Calu3 (cell line): Measurements from ENCODE around the gene PACS2. TPM values are rescaled to one million over a fixed set of nuclear protein-coding genes. Genes with fewer than 3 reads are reported as not detected.

ENCODE experiments used
- BruUV-seq: library from RNA; stranded (reverse); fragments of 400-500 nt; replicated peaks from 2 replicates; lab custom pipeline; 2021; lab: Mats Ljungman, UMichigan
- CTCF ChIA-PET: fragments of 300-600 bp; sonication (Branson Sonifier 250); formaldehyde crosslinking; loops from one replicate; lab custom pipeline; 2022; ENCODE audit warnings: antibody characterized with exemption; lab: Charles Lee
- DNase-seq: peaks from one replicate; pipeline ENCODE4 v3.0.0; 2022
- H3K27ac Mint-ChIP-seq: one replicate; pipeline ENCODE4 v1.8.0; 2022; ENCODE audit warnings: mixed read lengths; ENCODE audit not compliant: unreplicated experiment
- H3K27me3 Mint-ChIP-seq: one replicate; pipeline ENCODE4 v1.8.0; 2022; ENCODE audit warnings: mixed read lengths; ENCODE audit not compliant: unreplicated experiment
- H3K36me3 Mint-ChIP-seq: one replicate; pipeline ENCODE4 v1.8.0; 2022; ENCODE audit warnings: mild to moderate bottlenecking, moderate library complexity, mixed read lengths; ENCODE audit not compliant: insufficient read depth, unreplicated experiment
- H3K4me1 Mint-ChIP-seq: one replicate; pipeline ENCODE4 v1.8.0; 2022; ENCODE audit warnings: mild to moderate bottlenecking, low read depth, mixed read lengths; ENCODE audit not compliant: unreplicated experiment
- H3K4me3 Mint-ChIP-seq: one replicate; pipeline ENCODE4 v1.8.0; 2022; ENCODE audit warnings: mild to moderate bottlenecking, low read depth, moderate library complexity, mixed read lengths; ENCODE audit not compliant: unreplicated experiment
- H3K9me3 Mint-ChIP-seq: one replicate; pipeline ENCODE4 v1.8.0; 2022; ENCODE audit warnings: low read depth, mixed read lengths; ENCODE audit not compliant: unreplicated experiment
- CTCF ChIP-seq: fragments of 200-600 bp; IDR thresholded peaks from one replicate; pipeline ENCODE4 v1.8.0; 2022; ENCODE audit warnings: antibody characterized with exemption; ENCODE audit not compliant: unreplicated experiment
- intact Hi-C: fragments of 100-400 bp; cut with micrococcal nuclease; formaldehyde crosslinking; loops from one replicate; pipeline ENCODE4 v1.10.0; 2022; ENCODE audit not compliant: unreplicated experiment
- total RNA-seq: library from RNA; stranded (reverse); gene quantifications from 2 replicates; pipeline ENCODE4 v1.2.3, GENCODE V29; 2022

PACS2 gene
- total RNA-seq, 1 experiment from 2014 or later, result 77.3 TPM

GRCh38 chr14:105307052-105307727 lies 7.4 kb upstream of the PACS2 start:
- no peak overlapping the region for H3K27ac Mint-ChIP-seq
- no peaks in the 10 kb centered on the region for H3K4me1 Mint-ChIP-seq
- DNase-seq, result no peak
- H3K4me3 Mint-ChIP-seq, result no peak overlapping the region
- CTCF ChIA-PET, result no interaction called here
- H3K9me3 Mint-ChIP-seq, result no peaks in the 10 kb centered on the region
- TF ChIP-seq CTCF, result no peak
- no peaks in the 10 kb centered on the region for H3K27me3 Mint-ChIP-seq
- no peaks in the 10 kb centered on the region for H3K36me3 Mint-ChIP-seq
- intact Hi-C loops, result no loop called here
- no TSS peak for BruUV-seq

GRCh38 chr14:105309371-105309770 lies 5.2 kb upstream of the PACS2 start:
- intact Hi-C loops, result no loop called here
- DNase-seq, result no peak
- Mint-ChIP-seq H3K4me3 (no peak overlapping the region), H3K9me3 (no peaks in the 10 kb centered on the region), H3K27ac (no peak overlapping the region), H3K27me3 (no peaks in the 10 kb centered on the region), H3K36me3 (peaks cover 6% of the 10 kb centered on the region), H3K4me1 (no peaks in the 10 kb centered on the region)
- TF ChIP-seq CTCF, result no peak
- CTCF ChIA-PET, result interaction anchor here (0.7 kb wide), 1 partner anchor 33 kb away, joined by 5 read pairs; no protein-coding TSS in a partner anchor
- no TSS peak for BruUV-seq

GRCh38 chr14:105311838-105312237 lies 2.7 kb upstream of the PACS2 start:
- BruUV-seq, result no TSS peak
- Mint-ChIP-seq H3K9me3 (no peaks in the 10 kb centered on the region), H3K4me3 (no peak overlapping the region), H3K36me3 (peaks cover 21% of the 10 kb centered on the region), H3K27me3 (no peaks in the 10 kb centered on the region), H3K27ac (no peak overlapping the region), H3K4me1 (peaks cover 15% of the 10 kb centered on the region)
- intact Hi-C loops, result no loop called here
- no peak for TF ChIP-seq CTCF
- no peak for DNase-seq
- CTCF ChIA-PET, result interaction anchor here (0.5 kb wide), 1 partner anchor 254 kb away, joined by 4 read pairs; no protein-coding TSS in a partner anchor

- DNase-seq, result no peak
- TF ChIP-seq CTCF, result no peak
- Mint-ChIP-seq H3K36me3 (peaks cover 21% of the 10 kb centered on the region), H3K27ac (no peak overlapping the region), H3K4me3 (no peak overlapping the region), H3K4me1 (peaks cover 15% of the 10 kb centered on the region), H3K9me3 (no peaks in the 10 kb centered on the region), H3K27me3 (no peaks in the 10 kb centered on the region)
- CTCF ChIA-PET, result no interaction called here
- intact Hi-C loops, result no loop called here
- no TSS peak for BruUV-seq
These were observed 1.6 kb upstream of the PACS2 start for GRCh38 chr14:105312973-105313372.
